Pancreas (tissue), 10 donors: ENCODE data around the gene RASAL3. TPM values are rescaled to one million over a fixed set of nuclear protein-coding genes. Genes with fewer than 3 reads are reported as not detected.
A peak's percentile ranks its signal among the peaks of the same experiment; 100 is the strongest.

Source experiments
- ATAC-seq, 4 donors: fragments of 200-7000 bp; cut with Tn5 transposase; one replicate each; pipeline versions ENCODE4 v1.8.0 to v1.9.1; 2020; ENCODE audit warnings: mild to moderate bottlenecking in 4 of 4, moderate library complexity in 4 of 4
- DNase-seq, 6 donors: peaks; one replicate each; pipeline ENCODE4 v3.0.0-alpha.2; 2020
- FAIRE-seq: peaks from 2 replicates; lab custom pipeline; 2012; peaks lifted over from hg19 to GRCh38; lab: Jason Lieb, UNC
- H3K27ac ChIP-seq, 4 donors: fragments of 200-600 bp; sonication (generic); 1 replicate in 3 of 4; 2 replicates in 1 of 4; pipeline versions ENCODE4 v1.5.0 to v1.8.0; 2020
- H3K27me3 ChIP-seq, 4 donors: fragments of 200-600 bp; one replicate each; pipeline ENCODE4 v1.8.0; 2021
- H3K36me3 ChIP-seq, 3 donors: fragments of 200-600 bp; sonication (generic) in 1 of 3; one replicate each; pipeline versions ENCODE4 v1.5.0 to v1.8.0; 2020 to 2021
- H3K4me1 ChIP-seq, 3 donors: fragments of 200-600 bp; one replicate each; pipeline ENCODE4 v1.8.0; 2021
- H3K4me3 ChIP-seq, 4 donors: fragments of 200-600 bp; sonication (generic) in 2 of 4; one replicate each; pipeline versions ENCODE4 v1.5.0 to v1.8.0; 2020 to 2021
- H3K9me3 ChIP-seq, 4 donors: fragments of 200-600 bp; one replicate each; pipeline ENCODE4 v1.8.0; 2021
- WGBS, 2 donors: extraction: QIAGEN DNeasy Blood & Tissue Kit; methylation state at CpG; one replicate each; pipeline ENCODE4 v1.1.7; 2013; 5-methylcytosine and 5-hydroxymethylcytosine counted together
- intact Hi-C, 3 donors: fragments of 100-400 bp; cut with DNase I; formaldehyde crosslinking; loops; one replicate each; pipeline versions ENCODE4 v1.11.1 to v1.14.2; 2022
- polyA plus RNA-seq, 2 donors: library from polyadenylated mRNA; stranded (reverse); fragments of 200-250 nt; gene quantifications; one replicate each; pipeline ENCODE4 v1.2.3, GENCODE V29; 2013
- total RNA-seq, 6 donors: library from RNA; stranded (reverse); fragmentation: NEBNext Ultra II Directional in 4 of 6; extraction: Animal tissue kit (Norgen Biotek cat#: 25700) in 4 of 6; gene quantifications; one replicate each; pipeline versions ENCODE4 v1.2.1 to v1.2.4, GENCODE V29; 2021 to 2023
- TF ChIP-seq, protein P1 (sequence below), 4 donors: fragments of 200-600 bp; sonication (generic) in 3 of 4; IDR thresholded peaks; one replicate each; pipeline versions ENCODE4 v1.5.0 to v1.8.0; 2021; ENCODE audit warnings: antibody characterized with exemption in 4 of 4
- donor health status: healthy with polysubstance abuse.
- donor health status: DM: no; HTN: no; CAD: no; lungs with moderate emphysema.
- donor health status: DM: no; HTN: no; CAD: no.
- donor health status: control.
- donor health status: control.
- donor health status: Bipolar disorder and iron deficiency.
- donor health status: DM: yes; HTN: yes; CAD: no.
- donor health status: DM: no; HTN: no; CAD: no.
- donor health status: DM: no; HTN: no; CAD: no.
- donor health status: DM: yes; HTN: yes; CAD: no.

Gene RASAL3
- total and polyA plus RNA-seq, 8 donors = 0.83 to 7.5 (median 1.7) TPM

DNA sequence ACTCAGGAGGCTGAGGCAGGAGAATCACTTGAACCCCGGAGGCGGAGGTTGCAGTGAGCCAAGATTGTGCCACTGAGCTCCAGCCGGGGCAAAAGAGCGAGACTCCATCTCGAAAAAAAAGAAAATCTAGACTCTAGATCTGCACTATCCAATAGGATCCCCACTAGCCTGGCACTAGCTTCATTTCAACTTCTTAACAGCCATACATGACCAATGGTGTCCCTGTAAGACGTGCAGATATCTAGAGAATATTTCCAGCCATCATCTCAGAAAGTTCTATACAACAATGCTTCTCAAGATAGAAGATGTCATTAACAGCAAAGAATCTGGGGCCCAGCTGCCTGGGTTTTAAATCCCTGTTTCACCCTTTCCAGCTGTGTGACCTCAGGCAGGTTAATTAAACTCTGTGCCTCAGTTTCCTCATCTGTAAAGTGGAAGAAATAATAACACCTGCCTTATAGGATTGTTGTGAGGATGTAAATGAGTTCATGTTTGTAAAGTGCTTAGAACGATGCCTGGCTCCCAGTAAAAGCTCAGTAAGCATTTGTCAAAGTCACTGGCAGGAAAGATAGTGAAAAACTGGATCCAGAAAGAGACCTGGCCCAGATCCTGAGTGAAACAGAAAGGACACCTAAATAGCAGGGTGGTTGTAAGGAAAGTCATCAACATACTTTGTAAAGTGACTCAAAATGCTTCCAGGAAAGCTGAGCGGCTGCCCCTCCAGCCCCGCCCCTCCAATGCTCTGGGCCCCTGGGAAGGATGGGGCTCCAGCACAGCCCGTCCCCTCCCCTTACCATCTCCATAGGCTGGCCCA is 28.1 kb downstream of the RASAL3 start:
- no peak for DNase-seq
- no peaks in the 10 kb centered on the region for H3K9me3 ChIP-seq
- peaks cover 0 to 10% (median 0%) of the 10 kb centered on the region in 3 donors for H3K4me1 ChIP-seq
- no peak for FAIRE-seq
- TF ChIP-seq, protein P1, sequence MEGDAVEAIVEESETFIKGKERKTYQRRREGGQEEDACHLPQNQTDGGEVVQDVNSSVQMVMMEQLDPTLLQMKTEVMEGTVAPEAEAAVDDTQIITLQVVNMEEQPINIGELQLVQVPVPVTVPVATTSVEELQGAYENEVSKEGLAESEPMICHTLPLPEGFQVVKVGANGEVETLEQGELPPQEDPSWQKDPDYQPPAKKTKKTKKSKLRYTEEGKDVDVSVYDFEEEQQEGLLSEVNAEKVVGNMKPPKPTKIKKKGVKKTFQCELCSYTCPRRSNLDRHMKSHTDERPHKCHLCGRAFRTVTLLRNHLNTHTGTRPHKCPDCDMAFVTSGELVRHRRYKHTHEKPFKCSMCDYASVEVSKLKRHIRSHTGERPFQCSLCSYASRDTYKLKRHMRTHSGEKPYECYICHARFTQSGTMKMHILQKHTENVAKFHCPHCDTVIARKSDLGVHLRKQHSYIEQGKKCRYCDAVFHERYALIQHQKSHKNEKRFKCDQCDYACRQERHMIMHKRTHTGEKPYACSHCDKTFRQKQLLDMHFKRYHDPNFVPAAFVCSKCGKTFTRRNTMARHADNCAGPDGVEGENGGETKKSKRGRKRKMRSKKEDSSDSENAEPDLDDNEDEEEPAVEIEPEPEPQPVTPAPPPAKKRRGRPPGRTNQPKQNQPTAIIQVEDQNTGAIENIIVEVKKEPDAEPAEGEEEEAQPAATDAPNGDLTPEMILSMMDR (IDR thresholded peaks at IDR 0.05) = no peak
- H3K4me3 ChIP-seq = no peak overlapping the region
- ATAC-seq = no peak
- H3K36me3 ChIP-seq = no peaks in the 10 kb centered on the region
- H3K27ac ChIP-seq = no peak overlapping the region
- no peaks in the 10 kb centered on the region for H3K27me3 ChIP-seq
- 79 to 87% methylated on average over 10 of the region's 10 CpGs for WGBS, 2 donors
- intact Hi-C loops = no loop called here

DNA sequence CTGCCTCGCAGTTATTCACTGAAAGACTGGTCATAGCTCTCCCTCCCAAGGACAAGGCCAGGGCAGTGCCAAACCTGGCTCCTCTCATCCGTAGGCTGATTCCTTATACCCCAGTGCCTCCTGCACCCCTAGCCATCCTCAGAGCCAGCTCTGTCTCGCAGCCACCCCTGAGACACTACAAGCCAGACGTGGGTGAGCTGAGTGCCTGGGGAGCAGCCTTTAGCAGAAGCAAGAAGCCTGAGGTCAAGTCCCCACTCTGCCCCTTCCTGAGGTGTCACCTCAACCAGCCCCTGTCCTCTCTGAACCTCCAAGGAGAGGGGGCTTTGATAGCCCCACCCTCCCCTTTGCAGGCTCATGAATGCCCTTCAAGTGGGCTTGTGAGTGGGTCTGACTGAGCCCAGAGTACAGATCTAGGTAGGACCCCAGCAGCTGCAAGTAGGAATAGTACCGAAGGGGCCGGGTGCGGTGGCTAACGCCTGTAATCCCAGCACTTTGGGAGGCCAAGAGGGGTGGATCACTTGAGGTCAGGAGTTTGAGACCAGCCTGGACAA is 30.8 kb downstream of the RASAL3 start:
- TF ChIP-seq, protein P1 (IDR thresholded peaks at IDR 0.05) = no peak
- Histone ChIP-seq H3K27ac (peak overlapping the region; percentile 63 to 86 (median 78)), H3K4me3 (peak overlapping the region; percentile 61 to 71 (median 68)), H3K9me3 (no peaks in the 10 kb centered on the region), H3K36me3 (no peaks in the 10 kb centered on the region), H3K4me1 (peaks cover 0 to 18% (median 4%) of the 10 kb centered on the region in 3 donors), H3K27me3 (no peaks in the 10 kb centered on the region)
- 68 to 70% methylated on average over 8 of the region's 8 CpGs for WGBS, 2 donors
- ATAC-seq (no peak), FAIRE-seq (no peak), DNase-seq (peak in 1 of 6 donors; percentile 60)
- intact Hi-C loops = no loop called here

DNA sequence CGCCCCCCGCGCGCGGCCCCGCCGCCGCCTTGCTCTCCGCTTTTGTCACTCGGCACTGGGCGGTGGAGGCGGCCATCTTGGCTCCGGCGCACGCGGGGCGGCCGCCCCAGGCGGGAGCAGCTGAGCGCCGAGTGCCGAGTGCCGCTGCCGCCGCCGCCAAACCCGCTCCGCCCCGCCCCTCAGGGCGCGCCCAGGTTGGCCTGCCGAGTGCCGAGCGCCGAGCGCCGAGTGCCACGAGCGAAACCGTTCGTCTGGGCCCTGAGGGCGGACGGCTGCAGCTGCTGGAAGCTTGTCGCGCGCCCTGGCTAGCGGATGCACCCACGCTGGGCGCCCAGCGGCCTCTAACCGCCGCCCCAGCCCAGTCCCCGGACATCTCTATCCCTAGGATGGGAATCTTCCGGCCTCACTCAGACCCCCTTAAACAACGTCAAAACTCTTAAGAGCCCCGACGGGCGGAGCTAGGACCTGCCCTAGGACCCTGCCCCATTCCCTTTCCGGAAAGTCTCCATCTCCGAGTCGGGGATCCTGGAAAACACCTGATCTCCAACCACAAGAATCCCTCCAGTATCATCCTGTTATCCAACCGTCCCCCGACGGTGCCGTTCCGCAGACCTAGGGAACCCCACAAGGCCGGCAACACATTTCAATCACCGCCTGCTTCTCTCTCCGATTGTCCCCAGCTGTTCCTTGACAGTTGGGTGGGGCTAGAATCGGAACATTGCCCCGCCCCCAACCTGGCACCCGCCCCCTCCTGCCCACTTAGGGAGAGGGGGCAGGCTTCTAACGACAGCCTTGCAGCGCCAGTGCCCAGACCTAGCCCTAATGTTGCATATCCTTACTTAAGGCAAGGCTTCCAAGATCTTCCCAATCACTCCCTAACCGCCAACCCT is 31.5 kb downstream of the RASAL3 start:
- no peaks in the 10 kb centered on the region for H3K9me3 ChIP-seq
- peak overlapping the region; percentile 63 to 86 (median 78) for H3K27ac ChIP-seq
- 1% methylated on average over 36 to 75 of the region's 75 CpGs for WGBS, 2 donors
- FAIRE-seq (no peak), DNase-seq (peak; percentile 87 to 97 (median 94)), ATAC-seq (peak; percentile 97 to 99 (median 98))
- peaks cover 0 to 3% (median 0%) of the 10 kb centered on the region in 3 donors for H3K36me3 ChIP-seq
- intact Hi-C loops = no loop called here
- H3K27me3 ChIP-seq = no peaks in the 10 kb centered on the region
- H3K4me3 ChIP-seq = peak overlapping the region; percentile 61 to 71 (median 68)
- TF ChIP-seq, protein P1 (IDR thresholded peaks at IDR 0.05) = no peak
- H3K4me1 ChIP-seq = peaks cover 0 to 18% (median 4%) of the 10 kb centered on the region in 3 donors

DNA sequence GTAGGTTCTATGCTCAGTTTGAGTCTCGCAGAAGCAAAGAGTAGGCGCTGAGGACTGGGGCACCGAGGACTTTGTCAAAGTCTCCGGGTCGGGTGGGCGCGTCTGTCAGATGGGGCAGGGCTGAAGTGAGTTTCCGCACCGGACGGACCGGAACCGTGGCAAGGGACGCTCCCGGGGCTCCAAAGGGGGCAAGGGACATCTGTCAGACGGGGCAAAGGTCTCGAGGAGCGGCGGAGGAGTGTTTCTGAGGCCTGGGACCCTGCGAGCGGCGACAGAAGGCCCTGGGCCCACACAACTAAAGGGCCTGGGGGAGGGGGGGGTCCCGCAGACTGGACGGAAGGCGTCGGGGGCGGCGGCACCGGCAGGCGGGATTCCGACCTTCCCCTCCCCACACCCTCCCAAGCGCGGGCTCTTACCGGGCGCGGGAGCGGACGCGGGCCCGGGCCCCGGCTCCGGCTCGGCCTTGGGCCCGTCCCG is 32.3 kb downstream of the RASAL3 start:
- peaks cover 0 to 18% (median 4%) of the 10 kb centered on the region in 3 donors for H3K4me1 ChIP-seq
- FAIRE-seq (no peak), DNase-seq (peak in 1 of 6 donors; percentile 48), ATAC-seq (no peak)
- no peaks in the 10 kb centered on the region for H3K9me3 ChIP-seq
- H3K27ac ChIP-seq = no peak overlapping the region
- TF ChIP-seq, protein P1 (IDR thresholded peaks at IDR 0.05) = no peak
- H3K4me3 ChIP-seq = peak overlapping the region; percentile 64 to 85 (median 76)
- WGBS, 2 donors = 0 to 1% methylated on average over 17 to 44 of the region's 44 CpGs
- intact Hi-C loops = no loop called here
- H3K27me3 ChIP-seq = no peaks in the 10 kb centered on the region
- H3K36me3 ChIP-seq = peaks cover 0 to 10% (median 0%) of the 10 kb centered on the region in 3 donors
